Endothelial cell of umbilical vein (primary cell): ENCODE measurements around the gene RDH14. TPM values are rescaled to one million over a fixed set of nuclear protein-coding genes. Genes with fewer than 3 reads are reported as not detected.

ENCODE experiments used
- BruUV-seq: library from RNA; stranded (reverse); fragments of 400-500 nt; replicated peaks from 2 replicates; lab custom pipeline; 2021; lab: Mats Ljungman, UMichigan
- CTCF ChIA-PET: fragments of 300-600, 350-600 bp; sonication (Branson Sonifier 250); formaldehyde crosslinking; loops from one replicate; lab custom pipeline; 2021; ENCODE audit warnings: antibody characterized with exemption, inconsistent platforms; lab: Charles Lee
- POLR2A ChIA-PET: fragments of 300-600, 350-600 bp; sonication (Branson Sonifier 250); formaldehyde crosslinking; loops from one replicate; lab custom pipeline; 2021; ENCODE audit warnings: antibody characterized with exemption, inconsistent platforms; lab: Charles Lee
- DNase-seq: peaks from one replicate; pipeline ENCODE4 v3.0.0-alpha.2; 2011; ENCODE audit warnings: low read depth, low spot score
- FAIRE-seq: peaks from 2 replicates; lab custom pipeline; 2011; peaks lifted over from hg19 to GRCh38; lab: Jason Lieb, UNC
- H2AFZ ChIP-seq: 2 replicates; pipeline ENCODE4 v1.6.0; 2012; ENCODE audit warnings: low read depth, low read length, control low read depth, inconsistent platforms
- H3K27ac ChIP-seq: 2 replicates; pipeline ENCODE4 v1.5.1; 2011; ENCODE audit warnings: low read depth, mild to moderate bottlenecking, control low read depth, low read length, moderate library complexity; ENCODE audit not compliant: insufficient read depth
- H3K27me3 ChIP-seq, 2 experiments: 2 replicates each; pipeline versions ENCODE4 v1.6.0 to v1.6.1; 2011; ENCODE audit warnings: low read length in 2 of 2, mixed read lengths in 1 of 2; ENCODE audit not compliant: control insufficient read depth in 2 of 2, insufficient read depth in 2 of 2
- H3K36me3 ChIP-seq, 2 experiments: 2 replicates in 1 of 2; 3 replicates in 1 of 2; pipeline ENCODE4 v1.5.1; 2011; ENCODE audit warnings: low read length in 2 of 2, mild to moderate bottlenecking in 1 of 2, moderate library complexity in 1 of 2; ENCODE audit not compliant: control insufficient read depth in 2 of 2, insufficient read depth in 2 of 2; ENCODE audit errors: extremely low read depth in 1 of 2
- H3K4me1 ChIP-seq: 3 replicates; pipeline ENCODE4 v1.5.1; 2011; ENCODE audit warnings: mild to moderate bottlenecking, low read length; ENCODE audit not compliant: control insufficient read depth, insufficient read depth; ENCODE audit errors: extremely low read depth
- H3K4me2 ChIP-seq: 2 replicates; pipeline ENCODE4 v1.6.1; 2011; ENCODE audit warnings: low read length, control low read depth, mixed read lengths; ENCODE audit not compliant: insufficient read depth
- H3K4me3 ChIP-seq, 3 experiments: fragments of 200-600 bp in 1 of 3; sonication (generic), shearing (Covaris generic) in 1 of 3; replicated peaks in 1 of 3; 2 replicates each; pipeline ENCODE4 v1.5.1; 2011 to 2016; ENCODE audit warnings: control low read depth in 3 of 3, low read length in 3 of 3, mild to moderate bottlenecking in 2 of 3, inconsistent platforms in 1 of 3, low read depth in 1 of 3, moderate library complexity in 1 of 3; ENCODE audit not compliant: insufficient read depth in 1 of 3
- H3K79me2 ChIP-seq: 2 replicates; pipeline ENCODE4 v1.6.0; 2012; ENCODE audit warnings: low read length, inconsistent platforms; ENCODE audit not compliant: control insufficient read depth, insufficient read depth
- H3K9ac ChIP-seq: replicated peaks from 2 replicates; pipeline ENCODE3; 2011; ENCODE audit warnings: low read length, control low read depth; ENCODE audit not compliant: insufficient read depth; ENCODE audit errors: extremely low read depth
- H3K9me1 ChIP-seq: replicated peaks from 3 replicates; pipeline ENCODE4 v1.6.0; 2011; ENCODE audit warnings: mild to moderate bottlenecking, low read length; ENCODE audit not compliant: control insufficient read depth, insufficient read depth; ENCODE audit errors: extremely low read depth
- H3K9me3 ChIP-seq: replicated peaks from 2 replicates; pipeline ENCODE4 v1.5.1; 2012; ENCODE audit warnings: low read length, inconsistent platforms; ENCODE audit not compliant: control insufficient read depth, insufficient read depth
- H4K20me1 ChIP-seq: replicated peaks from 2 replicates; pipeline ENCODE3; 2011; ENCODE audit warnings: mild to moderate bottlenecking, low read length; ENCODE audit not compliant: control insufficient read depth, insufficient read depth; ENCODE audit errors: extremely low read depth
- EZH2 ChIP-seq: IDR thresholded peaks from 2 replicates; pipeline ENCODE4 v1.6.1; 2012; ENCODE audit warnings: borderline replicate concordance, low read depth, mild to moderate bottlenecking, moderate library complexity, low read length, inconsistent platforms; ENCODE audit not compliant: severe bottlenecking
- FOS ChIP-seq: IDR thresholded peaks from 2 replicates; pipeline ENCODE4 v1.6.1; 2011; ENCODE audit warnings: mild to moderate bottlenecking, low read length, moderate library complexity, borderline replicate concordance; ENCODE audit not compliant: insufficient read depth
- GATA2 ChIP-seq: IDR thresholded peaks from 2 replicates; pipeline ENCODE4 v1.7.0; 2011; ENCODE audit warnings: low read depth, mild to moderate bottlenecking, moderate library complexity, mixed read lengths, low read length; ENCODE audit not compliant: insufficient read length, insufficient read depth
- JUN ChIP-seq: IDR thresholded peaks from 2 replicates; pipeline ENCODE4 v1.6.1; 2011; ENCODE audit warnings: borderline replicate concordance, low read depth; ENCODE audit not compliant: insufficient read length, insufficient read depth
- MAX ChIP-seq: IDR thresholded peaks from 2 replicates; pipeline ENCODE4 v1.6.1; 2011; ENCODE audit not compliant: insufficient read depth, insufficient read length
- MYC ChIP-seq: IDR thresholded peaks from one replicate; pipeline ENCODE4 v1.6.1; 2011; ENCODE audit warnings: mild to moderate bottlenecking, low read depth, low read length
- POLR2A ChIP-seq: IDR thresholded peaks from 2 replicates; pipeline ENCODE4 v1.6.1; 2012; ENCODE audit warnings: low read depth, mild to moderate bottlenecking, control low read depth, low read length
- POLR2AphosphoS5 ChIP-seq: IDR thresholded peaks from 2 replicates; pipeline ENCODE4 v1.6.1; 2012; ENCODE audit warnings: low read depth, mild to moderate bottlenecking, control low read depth, low read length, moderate library complexity; ENCODE audit not compliant: insufficient read depth
- dilution Hi-C: fragments of 300-500 bp; cut with MboI; formaldehyde crosslinking; loops from one replicate; pipeline ENCODE4 v1.15.0; 2019; ENCODE audit warnings: low sequenced_read_pairs; ENCODE audit not compliant: extremely low pct_ligation_motif_present
- intact Hi-C: fragments of 100-400 bp; cut with micrococcal nuclease; formaldehyde crosslinking; loops from one replicate; pipeline ENCODE4 v1.10.0; 2022
- polyA plus RNA-seq, 4 experiments: library from polyadenylated mRNA; depleted of rRNA in 3 of 4; stranded (reverse) in 3 of 4; unstranded in 1 of 4; fragments of >200 nt; gene quantifications; 2 replicates each; pipeline versions ENCODE4 v1.2.1 to v1.2.3, GENCODE V29; 2011 to 2012; ENCODE audit warnings: missing spikeins in 1 of 4
- total RNA-seq: library from RNA; stranded (reverse); gene quantifications from 2 replicates; pipeline ENCODE4 v1.2.3, GENCODE V29; 2021
- TF ChIP-seq, protein P1 (sequence below), 2 donors: IDR thresholded peaks; 1 replicate in 1 of 2; 2 replicates in 1 of 2; pipeline ENCODE4 v1.5.1; 2011; ENCODE audit warnings: low read length in 2 of 2, mild to moderate bottlenecking in 2 of 2, moderate library complexity in 2 of 2, control low read depth in 1 of 2, inconsistent platforms in 1 of 2, low read depth in 1 of 2; ENCODE audit not compliant: insufficient read depth in 1 of 2; ENCODE audit errors: extremely low read depth in 1 of 2

Gene RDH14
- total and polyA plus RNA-seq, 2 donors (not counting 3 experiments of a cell fraction or from before 2014, with no cell fraction given), result 8.8 to 12.4 TPM

DNA sequence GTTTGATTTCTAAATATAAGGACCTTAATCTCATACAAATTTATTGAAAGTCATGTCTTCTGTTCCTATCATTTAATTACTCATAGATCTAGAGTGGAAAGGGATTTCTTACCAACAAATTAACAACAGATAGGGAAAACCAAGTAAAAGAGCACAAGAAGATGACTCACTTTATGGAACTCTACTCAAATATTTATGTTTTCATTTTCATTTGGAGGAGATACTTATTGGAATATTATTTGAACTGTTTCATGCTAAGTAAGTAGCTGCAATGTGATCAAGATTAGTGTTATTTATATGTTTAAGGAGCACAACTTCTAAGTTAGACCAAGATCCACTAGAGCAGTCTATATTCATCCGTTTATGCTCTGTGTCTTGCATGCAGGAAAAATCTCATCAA is 27.6 kb upstream of the RDH14 start:
- no peak overlapping the region for H3K27ac ChIP-seq
- ChIA-PET POLR2A (no interaction called here), CTCF (no interaction called here)
- no peak overlapping the region for H2AFZ ChIP-seq
- H3K9ac ChIP-seq, result no peak overlapping the region
- TF ChIP-seq MAX (no peak), FOS (no peak), JUN (no peak), MYC (no peak), GATA2 (no peak), POLR2AphosphoS5 (no peak), EZH2 (no peak), POLR2A (no peak)
- TF ChIP-seq, protein P1, sequence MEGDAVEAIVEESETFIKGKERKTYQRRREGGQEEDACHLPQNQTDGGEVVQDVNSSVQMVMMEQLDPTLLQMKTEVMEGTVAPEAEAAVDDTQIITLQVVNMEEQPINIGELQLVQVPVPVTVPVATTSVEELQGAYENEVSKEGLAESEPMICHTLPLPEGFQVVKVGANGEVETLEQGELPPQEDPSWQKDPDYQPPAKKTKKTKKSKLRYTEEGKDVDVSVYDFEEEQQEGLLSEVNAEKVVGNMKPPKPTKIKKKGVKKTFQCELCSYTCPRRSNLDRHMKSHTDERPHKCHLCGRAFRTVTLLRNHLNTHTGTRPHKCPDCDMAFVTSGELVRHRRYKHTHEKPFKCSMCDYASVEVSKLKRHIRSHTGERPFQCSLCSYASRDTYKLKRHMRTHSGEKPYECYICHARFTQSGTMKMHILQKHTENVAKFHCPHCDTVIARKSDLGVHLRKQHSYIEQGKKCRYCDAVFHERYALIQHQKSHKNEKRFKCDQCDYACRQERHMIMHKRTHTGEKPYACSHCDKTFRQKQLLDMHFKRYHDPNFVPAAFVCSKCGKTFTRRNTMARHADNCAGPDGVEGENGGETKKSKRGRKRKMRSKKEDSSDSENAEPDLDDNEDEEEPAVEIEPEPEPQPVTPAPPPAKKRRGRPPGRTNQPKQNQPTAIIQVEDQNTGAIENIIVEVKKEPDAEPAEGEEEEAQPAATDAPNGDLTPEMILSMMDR (IDR thresholded peaks at IDR 0.05; ENCODE audit: extremely low read depth in 1 of 2, insufficient read depth in 1 of 2, low read depth in 1 of 2, low read length in 2 of 2), result no peak
- no TSS peak for BruUV-seq
- H3K4me3 ChIP-seq, result no peak overlapping the region
- H3K9me1 ChIP-seq, result no peaks in the 10 kb centered on the region
- no peaks in the 10 kb centered on the region for H4K20me1 ChIP-seq
- intact Hi-C loops, result no loop called here
- FAIRE-seq (no peak), DNase-seq (no peak)
- no peaks in the 10 kb centered on the region for H3K36me3 ChIP-seq
- H3K4me2 ChIP-seq, result no peak overlapping the region
- no peaks in the 10 kb centered on the region for H3K27me3 ChIP-seq
- no peaks in the 10 kb centered on the region for H3K79me2 ChIP-seq
- no peaks in the 10 kb centered on the region for H3K4me1 ChIP-seq
- dilution Hi-C loops, result no loop called here
- no peaks in the 10 kb centered on the region for H3K9me3 ChIP-seq
